Measurements from ENCODE around the gene MRPS24.

MRPS24 gene

GRCh38 chr7:43876241-43876640 is 6.9 kb upstream of the MRPS24 start:
- no peak for DNase-seq (ENCODE audit: extremely low read depth, low read depth)
- TF ChIP-seq CTCF (IDR thresholded peaks at IDR 0.05; ENCODE audit: low read depth, low read length) = no peak

- peak; percentile 51 for DNase-seq (ENCODE audit: extremely low read depth, low read depth)
- TF ChIP-seq CTCF (IDR thresholded peaks at IDR 0.05; ENCODE audit: low read depth, low read length) = no peak
Observed at GRCh38 chr7:43873300-43873699, 4.0 kb upstream of the MRPS24 start.

- TF ChIP-seq CTCF (IDR thresholded peaks at IDR 0.05; ENCODE audit: low read depth, low read length) = no peak
- peak; percentile 72 for DNase-seq (ENCODE audit: extremely low read depth, low read depth)
Observed at GRCh38 chr7:43872406-43873110, 3.2 kb upstream of the MRPS24 start.

GRCh38 chr7:43871064-43871463 is 1.7 kb upstream of the MRPS24 start:
- no peak for TF ChIP-seq CTCF (IDR thresholded peaks at IDR 0.05; ENCODE audit: low read depth, low read length)
- DNase-seq (ENCODE audit: extremely low read depth, low read depth) = no peak

- TF ChIP-seq CTCF (IDR thresholded peaks at IDR 0.05; ENCODE audit: low read depth, low read length) = no peak
- no peak for DNase-seq (ENCODE audit: extremely low read depth, low read depth)
Observed at GRCh38 chr7:43870316-43870715, 999 bp upstream of the MRPS24 start.

- DNase-seq (ENCODE audit: extremely low read depth, low read depth) = peak; percentile 67
- TF ChIP-seq CTCF (IDR thresholded peaks at IDR 0.05; ENCODE audit: low read depth, low read length) = no peak
Observed at GRCh38 chr7:43869867-43870240, 537 bp upstream of the MRPS24 start.

GRCh38 chr7:43868681-43869005 is 674 bp downstream of the MRPS24 start:
- DNase-seq (ENCODE audit: extremely low read depth, low read depth) = no peak

More at GRCh38 chr7:43868681-43869005, 674 bp downstream of the MRPS24 start:
- no peak for TF ChIP-seq CTCF (IDR thresholded peaks at IDR 0.05; ENCODE audit: low read depth, low read length)
